Dedifferentiated amniotic fluid mesenchymal stem cell (primary cell): Measurements from ENCODE around the gene MUC5AC.
"Not testable (repeated sequence)": the region's sequence is repeated elsewhere in the genome, so short reads cannot be mapped to it uniquely, and the experiment has no call there.

ENCODE experiments used
- DNase-seq: peaks from one replicate; pipeline ENCODE4 v3.0.0-alpha.2; 2016; ENCODE audit errors: extremely low spot score

Gene MUC5AC

DNA sequence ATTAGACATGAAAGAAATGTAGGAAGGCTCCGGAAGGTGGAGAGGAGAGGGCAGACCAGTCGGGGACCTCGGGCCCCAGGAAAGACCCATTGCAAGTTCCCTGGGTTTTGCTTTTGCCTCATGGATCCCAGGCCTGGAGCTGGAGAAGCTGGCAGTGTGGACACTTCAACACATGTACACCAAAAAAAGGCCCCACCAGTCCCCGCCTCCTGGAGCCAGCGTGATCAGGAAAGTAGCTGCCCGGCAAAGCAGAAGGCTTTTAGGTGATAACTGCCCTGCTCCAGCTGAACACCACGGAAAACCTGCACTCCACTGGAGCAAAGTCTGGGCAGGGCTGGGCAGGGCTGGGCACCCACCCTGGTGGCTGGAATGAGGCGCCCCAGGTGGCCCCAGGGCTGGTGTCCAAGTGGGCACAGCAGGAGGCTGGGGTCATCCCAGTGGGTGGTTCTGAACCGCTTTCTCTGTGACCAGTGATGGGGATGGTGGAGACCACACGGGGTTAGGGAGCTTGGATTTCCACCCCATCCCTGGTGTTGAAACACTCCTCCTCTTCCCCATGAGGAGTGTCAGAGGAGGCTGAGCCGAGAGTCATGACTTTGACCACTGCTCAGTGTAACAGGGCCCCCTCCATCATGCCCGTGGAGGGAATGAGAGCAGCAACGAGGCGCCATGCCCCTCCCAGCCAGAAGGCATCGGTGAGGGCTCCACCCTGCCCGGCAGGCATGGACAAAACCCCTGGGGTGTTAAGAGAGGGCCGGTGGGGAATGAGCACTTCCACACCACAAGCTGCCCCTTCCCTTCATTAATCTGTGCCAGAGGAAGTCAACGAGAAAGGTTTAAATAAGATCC lies 16.9 kb upstream of the MUC5AC start:
- DNase-seq, result no peak

DNA sequence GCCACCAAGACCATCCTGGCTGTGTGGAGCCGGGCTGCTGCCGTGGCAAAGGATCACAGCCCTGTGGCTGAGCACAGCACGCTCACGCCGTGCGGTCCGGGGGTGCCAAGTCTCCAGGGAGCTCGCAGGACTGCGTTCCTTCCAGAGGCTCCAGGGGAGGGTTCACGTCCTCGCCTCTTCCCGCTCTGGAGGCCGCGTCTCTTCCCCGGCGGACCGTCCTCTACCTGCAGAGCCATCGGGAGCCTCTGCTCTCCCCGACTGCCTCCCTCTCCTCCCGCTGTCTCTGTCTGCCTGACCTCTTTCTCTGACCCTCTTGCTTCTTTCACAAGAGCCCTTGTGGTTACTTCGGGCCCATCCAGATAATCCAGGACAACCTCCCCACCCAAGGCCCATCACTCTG lies 11.4 kb upstream of the MUC5AC start:
- no peak for DNase-seq

DNA sequence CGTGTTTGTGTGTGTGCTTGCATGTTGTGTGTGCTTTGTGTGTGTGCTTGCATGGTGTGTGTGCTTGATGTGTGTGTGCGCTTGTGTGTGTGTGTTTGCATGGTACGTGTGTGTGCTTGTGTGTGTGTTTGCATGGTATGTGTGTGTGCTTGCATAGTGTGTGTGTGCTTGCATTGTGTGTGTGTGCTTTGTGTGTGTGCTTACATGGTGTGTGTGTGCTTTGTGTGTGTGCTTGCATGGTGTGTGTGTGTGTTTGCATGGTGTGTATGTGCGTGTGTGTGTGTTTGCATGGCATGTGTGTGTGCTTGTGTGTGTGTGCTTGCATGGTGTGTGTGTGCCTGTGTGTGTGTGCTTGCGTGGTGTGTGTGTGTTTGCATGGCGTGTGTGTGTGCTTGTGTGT lies 10.0 kb upstream of the MUC5AC start:
- DNase-seq, result no peak

DNA sequence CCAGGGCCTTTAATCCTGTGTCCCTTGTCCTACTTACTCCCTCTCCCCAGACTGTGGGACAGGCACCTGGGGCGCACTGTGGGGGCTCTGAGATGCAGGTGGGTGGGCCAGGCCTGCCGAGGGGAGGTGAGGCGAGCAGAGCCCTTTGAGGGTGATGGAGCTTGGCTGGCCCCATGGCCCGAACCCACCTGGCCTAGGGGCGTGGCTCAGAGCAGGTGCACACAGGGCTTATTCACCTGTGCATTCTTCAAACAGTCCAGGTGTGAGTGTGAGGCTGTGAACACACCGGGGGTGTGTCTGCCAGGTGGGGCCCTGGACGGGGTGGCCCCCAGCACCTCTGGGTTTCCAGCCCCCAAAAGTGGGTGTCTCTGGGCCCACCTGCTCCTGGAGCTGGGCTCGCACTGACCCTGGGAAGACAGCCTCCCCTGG lies 9.0 kb upstream of the MUC5AC start:
- DNase-seq, result no peak

DNA sequence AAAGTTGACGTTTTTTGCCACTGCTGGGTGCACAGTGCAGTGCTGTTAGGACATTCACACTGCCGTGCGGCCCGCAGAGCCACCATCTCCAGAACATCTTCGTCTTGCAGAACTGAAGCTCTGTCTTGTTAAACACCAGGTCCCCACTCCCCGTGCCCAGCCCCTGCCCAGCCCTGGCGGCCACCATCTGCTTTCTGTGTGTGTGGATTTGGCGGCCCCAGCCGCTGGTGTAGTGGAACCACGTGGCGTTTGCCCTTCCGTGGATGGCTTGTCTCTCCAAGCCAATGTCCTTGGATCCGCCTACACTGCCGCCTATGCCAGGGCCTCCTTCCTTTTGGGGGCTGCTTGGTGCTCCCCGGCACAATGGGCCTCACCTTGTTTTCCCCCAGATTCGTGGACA lies 8.2 kb upstream of the MUC5AC start:
- no peak for DNase-seq

DNA sequence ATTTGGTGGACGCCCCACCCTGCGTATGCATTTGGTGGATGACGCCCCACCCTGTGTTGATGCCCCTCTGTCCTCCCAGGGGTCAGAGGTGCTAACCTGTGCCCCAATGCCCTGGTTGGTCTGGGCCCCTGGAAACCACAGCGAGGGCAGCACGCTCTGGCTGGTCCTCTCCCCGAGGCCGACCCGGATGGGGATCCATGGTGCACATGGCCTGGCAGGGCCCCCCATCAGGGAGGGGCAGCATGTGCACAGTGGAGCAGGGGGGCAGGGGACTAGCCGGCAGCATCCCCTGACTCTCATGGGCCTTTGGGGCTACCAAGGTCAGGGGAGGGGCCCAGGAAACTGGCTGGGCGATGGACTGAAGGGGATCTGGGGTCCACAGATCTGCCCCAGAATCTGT lies 7.6 kb upstream of the MUC5AC start:
- DNase-seq, result no peak

DNA sequence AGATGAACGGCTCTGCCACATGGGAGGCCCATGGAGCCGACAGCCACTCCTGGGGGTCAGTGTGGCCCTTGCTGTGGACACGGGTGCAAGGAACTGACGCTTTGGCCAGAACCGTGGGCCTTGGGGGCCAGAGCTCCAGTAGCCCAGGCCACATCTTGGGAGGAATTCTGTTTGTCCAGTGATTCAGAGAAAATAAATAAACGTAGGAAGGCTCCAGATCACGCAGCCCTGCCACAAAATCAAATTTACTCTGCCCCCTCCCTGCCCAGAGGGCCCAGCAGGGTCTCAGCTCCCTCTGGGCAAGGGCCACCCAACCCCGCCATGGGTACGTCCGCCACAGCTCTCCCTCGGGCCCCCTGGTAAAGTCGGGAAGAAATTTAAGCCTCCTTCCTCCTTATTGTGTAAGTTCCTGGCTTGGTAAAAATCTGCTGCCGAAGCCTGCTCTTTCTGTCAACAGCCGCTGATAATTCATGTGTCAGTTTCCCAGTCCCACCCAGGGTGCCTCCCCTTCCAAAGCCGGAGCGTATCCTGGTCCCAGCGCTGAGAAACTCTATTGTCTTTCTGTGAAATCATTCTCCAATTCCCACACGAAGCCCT lies 6.9 kb upstream of the MUC5AC start:
- DNase-seq, result peak; percentile 20

DNA sequence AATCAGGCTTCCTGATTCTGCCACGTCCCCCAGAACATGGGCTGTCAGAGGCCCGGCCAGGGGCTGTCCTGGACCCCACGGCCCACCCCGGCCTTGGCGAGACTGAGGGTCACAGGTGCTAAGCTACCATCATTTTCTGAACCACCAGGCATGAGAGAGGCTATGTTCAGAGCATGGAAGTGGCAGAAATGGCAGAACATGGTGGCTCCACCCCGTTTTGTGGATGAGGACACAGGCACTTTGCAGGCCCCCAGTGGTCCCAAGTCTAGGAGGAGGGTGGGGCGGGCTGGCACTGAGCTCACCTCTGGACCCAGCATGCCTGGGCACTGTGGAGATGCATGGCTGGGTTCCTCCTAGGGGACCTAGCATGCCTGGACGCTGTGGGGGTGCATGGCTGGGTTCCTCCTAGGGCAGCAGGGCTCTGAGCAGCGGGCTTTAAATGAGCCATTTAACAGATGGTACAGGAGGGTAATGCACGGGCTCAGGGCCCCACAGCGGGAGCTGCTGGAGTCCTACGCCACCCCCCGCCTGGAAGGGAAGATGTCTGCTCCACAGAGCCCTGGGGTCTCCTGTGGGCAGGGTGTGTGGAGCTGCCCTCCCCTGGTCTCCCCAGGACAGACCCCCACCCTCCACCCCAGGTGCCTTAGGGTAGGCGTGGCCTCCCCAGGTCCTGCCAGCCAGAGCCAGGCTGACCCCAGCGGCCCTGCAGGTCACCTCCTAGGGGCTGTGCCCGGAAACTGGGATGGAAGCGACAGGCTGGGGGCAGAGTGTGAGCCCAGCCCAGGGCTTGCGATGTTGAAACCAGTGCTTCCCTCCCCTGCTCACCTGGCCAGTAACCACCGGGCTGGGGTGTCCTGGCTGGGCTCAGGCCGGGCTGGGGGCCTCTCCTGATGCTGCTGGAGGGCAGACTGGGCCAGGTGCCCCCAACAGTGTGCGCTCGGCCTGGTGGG lies 6.1 kb upstream of the MUC5AC start:
- no peak for DNase-seq

DNA sequence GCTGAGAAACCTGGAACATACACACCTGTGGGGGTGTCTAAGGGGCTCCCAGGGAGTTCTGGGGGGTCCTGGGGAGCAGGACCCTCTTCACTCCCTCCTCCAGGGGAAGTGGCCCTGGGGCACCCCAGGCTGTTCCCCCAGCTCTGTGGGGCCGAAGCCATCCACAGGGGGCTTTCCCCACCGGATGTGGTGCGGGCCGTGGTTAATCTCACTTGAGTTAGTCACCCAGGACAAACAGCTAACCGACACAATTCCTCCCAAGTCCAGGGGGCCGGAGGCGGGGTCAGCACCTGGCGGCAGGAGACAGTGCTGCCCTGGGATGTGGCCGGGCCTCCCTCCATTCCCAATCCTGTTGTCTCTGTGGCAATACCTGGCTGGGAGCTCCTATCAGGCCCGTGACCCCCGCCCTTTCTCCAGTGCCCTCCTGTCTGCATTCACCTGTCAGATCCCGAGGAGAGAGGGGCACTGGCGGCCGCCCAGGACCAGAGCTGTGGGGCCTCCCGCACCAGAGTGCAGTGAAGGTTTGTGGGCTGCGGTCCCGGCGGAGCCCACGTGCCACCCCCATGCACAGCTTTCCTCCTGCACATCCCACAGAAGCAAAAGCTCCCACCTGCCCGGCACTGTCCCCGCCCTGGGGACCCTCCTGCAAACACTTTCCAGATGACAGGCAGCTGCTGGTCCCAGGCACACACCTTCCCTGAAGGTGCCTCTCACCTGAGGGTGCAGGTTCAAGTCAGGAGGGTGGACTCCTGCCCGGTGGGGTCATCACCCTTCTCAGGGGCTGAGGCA lies 5.2 kb upstream of the MUC5AC start:
- DNase-seq, result no peak

DNA sequence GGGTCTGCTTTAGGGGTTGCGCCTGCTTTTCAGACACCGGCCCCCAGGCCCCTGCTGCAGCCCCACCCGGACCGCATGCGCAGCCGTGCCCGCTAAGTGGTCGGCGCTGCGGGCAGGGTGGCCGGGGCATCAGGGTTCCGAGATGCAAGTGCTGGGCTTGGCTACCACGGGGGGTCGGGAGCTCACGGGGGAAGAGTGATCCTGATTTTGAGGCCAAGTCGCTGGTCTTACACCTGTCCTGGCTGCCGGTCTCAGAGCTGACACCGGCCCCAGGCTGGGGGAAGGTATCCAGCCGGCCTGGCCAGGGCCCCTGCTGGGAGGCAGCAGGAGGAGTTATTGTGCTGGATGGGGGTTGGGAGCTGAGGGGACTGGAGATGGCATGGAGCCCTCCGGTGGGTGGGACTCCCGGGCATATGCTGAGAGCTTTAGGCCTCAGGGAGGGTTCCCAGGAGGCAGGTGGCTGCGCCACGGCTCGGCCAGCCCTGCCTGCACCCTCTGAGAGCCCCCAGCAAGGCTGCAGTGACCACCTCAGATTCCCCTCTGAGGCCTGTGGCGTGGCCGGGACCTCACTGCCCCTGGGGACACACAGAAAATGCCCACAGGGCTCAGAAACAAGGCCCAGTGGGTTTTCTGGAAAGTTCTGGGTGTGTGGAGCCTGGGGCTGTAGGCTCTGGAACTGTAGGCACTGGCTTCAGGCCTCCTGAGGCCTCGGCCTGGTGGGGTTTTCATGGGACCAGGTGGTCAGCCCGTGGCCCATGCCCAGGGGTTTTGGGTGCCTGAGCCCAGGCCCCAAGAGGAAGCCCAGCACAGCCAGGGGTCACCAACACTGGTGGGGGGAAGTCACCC lies 4.4 kb upstream of the MUC5AC start:
- no peak for DNase-seq

DNA sequence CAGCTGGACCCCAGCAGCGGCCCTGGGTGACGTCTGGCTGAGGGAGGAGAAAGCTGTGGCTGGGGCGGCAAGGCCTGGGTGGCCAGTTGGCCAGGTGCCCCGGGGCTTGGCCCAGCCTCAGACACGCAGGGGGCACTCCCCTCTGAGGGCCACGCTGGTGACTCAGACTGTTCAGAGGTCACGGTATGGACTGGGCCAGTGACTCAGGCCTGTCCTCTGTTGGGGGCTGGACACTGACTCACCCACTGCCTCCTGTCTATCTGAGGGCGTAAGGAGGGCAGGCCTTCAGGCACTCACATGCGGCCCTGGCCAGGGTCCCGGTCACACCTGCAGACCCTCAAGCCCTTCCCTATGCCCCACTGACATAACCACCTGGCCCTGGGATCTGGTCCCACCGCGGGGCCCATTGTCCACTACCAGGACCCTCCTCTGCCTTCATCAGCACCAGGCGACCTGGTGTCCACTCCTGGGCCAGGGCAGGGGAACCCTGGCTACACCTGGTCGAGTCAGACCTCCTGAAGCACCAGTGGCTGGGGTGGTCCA lies 3.7 kb upstream of the MUC5AC start:
- peak; percentile 61 for DNase-seq

DNA sequence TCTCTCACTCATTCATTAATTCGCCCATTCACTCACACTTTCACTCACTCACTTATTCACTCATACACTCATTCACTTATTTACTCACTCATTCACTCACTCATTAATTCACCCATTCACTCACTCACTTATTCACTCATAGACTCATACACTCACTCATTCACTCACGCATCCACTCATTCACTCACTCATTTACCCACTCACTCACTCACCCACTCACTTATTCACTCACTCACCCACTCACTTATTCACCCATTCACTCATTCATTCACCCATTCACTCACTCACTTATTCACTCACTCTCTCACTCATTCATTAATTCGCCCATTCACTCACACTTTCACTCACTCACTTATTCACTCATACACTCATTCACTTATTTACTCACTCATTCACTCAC lies 3.1 kb upstream of the MUC5AC start:
- not testable (repeated sequence) for DNase-seq

DNA sequence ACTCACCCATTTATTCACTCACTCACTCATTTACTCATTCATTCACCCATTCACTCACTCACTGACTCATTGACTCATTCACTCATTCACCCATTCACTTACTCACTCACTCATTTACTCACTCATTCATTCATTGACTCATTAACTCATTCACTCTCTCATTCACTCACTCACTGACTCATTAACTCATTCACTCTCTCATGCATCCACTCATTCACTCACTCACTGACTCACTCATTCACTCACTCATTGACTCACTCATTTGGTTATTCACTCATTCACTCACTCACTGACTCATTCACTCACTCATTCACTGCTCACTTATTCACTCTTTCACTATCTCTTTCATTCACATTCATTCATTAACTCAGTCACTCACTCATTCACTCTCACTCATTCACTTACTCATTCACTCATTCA lies 2.5 kb upstream of the MUC5AC start:
- no peak for DNase-seq

DNA sequence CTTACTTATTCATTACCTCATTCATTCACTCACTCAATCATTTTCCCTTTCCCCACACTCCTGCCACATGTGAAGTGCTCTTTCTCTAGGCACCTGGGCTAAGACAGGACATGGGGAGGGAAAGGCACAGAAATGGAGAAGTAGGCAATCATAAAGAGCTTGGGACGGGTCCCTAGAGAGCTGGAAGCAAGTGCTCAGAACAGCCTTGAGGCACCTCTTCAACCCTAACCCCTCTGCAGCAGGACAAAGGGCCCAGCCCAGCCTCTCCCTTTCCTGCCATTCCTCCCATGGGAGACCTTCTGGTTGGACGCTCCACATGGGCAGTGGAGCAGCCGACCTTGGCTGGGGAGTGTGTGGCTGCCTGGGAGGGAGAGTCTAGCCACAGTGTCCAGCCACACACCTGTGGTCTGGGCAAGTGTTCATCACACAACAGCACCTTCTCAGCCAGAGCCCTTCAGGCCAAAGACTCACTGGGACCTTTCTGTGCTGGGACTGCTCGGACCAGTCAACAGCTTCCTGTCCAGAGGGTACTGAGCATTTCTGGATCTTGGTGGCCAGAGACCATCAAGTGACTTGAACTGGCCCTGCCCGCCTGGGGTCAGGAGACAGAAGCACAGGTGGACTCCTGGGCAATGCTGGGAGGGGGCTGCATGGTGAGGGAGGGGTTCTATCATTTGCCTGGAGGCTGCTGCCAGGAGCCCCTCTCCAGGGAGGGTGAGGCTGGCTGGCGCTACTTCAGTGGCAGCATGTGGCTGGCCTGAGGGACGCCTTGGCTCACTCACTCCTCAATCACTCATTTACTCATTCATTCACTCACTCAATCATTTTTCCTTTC lies 1.0 kb upstream of the MUC5AC start:
- no peak for DNase-seq

DNA sequence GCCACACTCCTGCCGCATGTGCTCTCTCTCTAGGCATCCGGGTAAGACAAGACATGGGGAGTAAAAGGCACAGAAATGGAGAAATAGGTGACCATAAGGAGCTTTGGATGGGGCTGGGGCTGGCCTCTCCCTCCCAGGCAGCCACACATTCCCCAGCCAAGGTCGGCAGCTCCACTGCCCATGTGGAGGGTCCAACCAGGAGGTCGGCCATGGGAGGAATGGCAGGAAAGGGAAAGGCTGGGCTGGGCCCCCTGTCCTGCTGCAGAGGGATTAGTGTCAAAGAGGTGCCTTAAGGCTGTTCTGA lies 460 bp upstream of the MUC5AC start:
- no peak for DNase-seq

DNA sequence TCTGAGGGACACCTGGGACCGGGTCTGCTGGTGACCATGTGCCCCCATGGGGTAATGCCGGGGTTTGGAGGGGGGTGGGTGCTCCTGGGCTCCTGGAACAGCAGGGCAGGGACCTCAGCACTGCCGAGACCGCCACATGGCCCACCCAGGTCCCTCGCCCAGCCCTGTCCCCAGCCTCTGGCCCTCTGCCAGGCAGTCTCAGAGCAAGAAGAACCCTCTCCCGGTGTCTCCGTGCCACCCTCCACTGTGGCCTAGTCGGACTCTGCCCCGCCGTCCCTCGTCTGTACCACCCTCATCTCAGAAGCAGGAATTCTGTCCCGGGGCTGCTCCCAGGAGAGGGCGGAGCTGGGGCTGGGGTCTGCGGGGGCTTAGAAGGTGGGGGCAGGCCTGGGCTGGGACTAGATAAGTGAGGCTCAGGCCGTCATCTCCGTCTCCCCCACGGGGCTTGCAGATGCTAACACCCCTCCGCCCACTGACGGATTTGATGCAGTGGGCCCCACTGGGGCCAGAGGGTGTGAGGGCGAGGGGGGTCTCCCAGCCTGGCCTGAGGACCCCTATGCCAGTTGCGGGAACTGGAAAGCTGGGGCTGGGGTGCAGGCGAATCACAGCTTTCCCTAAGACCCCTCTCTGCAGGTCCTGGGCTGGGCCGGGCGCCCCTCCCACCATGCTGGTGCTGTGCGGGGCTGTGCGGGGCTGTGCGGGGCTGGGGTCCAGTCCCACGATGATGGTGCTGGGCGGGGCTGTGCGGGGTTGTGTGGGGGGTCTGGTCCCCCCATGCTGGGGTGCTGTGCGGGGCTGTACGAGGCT lies 1.1 kb downstream of the MUC5AC start:
- no peak for DNase-seq

DNA sequence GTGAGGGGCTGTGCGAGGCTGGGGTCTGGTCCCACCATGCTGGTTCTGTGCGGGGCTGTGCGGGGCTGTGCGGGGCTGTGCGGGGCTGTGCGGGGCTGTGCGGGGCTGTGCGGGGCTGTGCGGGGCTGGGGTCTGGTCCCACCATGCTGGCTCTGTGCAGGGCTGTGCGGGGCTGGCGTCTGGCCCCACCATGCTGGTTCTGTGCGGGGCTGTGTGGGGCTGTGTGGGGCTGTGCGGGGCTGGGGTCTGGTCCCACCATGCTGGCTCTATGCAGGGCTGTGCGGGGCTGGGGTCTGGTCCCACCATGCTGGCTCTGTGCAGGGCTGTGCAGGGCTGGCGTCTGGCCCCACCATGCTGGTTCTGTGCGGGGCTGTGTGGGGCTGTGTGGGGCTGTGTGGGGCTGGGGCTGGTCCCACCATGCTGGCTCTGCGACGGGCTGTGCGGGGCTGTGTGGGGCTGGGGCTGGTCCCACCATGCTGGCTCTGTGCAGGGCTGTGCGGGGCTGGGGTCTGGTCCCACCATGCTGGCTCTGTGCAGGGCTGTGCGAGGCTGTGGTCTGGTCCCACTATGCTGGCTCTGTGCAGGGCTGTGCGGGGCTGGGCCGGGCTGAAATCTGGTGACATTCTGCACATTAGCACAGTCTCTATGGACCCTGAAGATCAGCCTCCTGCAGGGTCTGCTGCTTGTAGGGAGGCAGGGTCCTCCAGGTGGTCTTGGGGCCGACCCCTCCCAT lies 1.9 kb downstream of the MUC5AC start:
- not testable (repeated sequence) for DNase-seq
